ENCODE data around the gene ANXA1.

GRCh38 chr9:73143711-73144328, 7.8 kb upstream of the ANXA1 start:
- TF ChIP-seq CTCF (IDR thresholded peaks at IDR 0.05) (no peak), POLR2A (IDR thresholded peaks at IDR 0.05) (no peak)
